Measurements from ENCODE around the gene GNG12. TPM values are rescaled to one million over a fixed set of nuclear protein-coding genes. Genes with fewer than 3 reads are reported as not detected.

Gene GNG12
- total RNA-seq, result 10 to 100 TPM; 41.9 to 58.2 (median 46.7) TPM
- polyA plus RNA-seq, result 100 to 1,000 TPM in 1 of 3 donors, 10 to 100 TPM in 2; 46.1 to 116 (median 93.1) TPM

DNA sequence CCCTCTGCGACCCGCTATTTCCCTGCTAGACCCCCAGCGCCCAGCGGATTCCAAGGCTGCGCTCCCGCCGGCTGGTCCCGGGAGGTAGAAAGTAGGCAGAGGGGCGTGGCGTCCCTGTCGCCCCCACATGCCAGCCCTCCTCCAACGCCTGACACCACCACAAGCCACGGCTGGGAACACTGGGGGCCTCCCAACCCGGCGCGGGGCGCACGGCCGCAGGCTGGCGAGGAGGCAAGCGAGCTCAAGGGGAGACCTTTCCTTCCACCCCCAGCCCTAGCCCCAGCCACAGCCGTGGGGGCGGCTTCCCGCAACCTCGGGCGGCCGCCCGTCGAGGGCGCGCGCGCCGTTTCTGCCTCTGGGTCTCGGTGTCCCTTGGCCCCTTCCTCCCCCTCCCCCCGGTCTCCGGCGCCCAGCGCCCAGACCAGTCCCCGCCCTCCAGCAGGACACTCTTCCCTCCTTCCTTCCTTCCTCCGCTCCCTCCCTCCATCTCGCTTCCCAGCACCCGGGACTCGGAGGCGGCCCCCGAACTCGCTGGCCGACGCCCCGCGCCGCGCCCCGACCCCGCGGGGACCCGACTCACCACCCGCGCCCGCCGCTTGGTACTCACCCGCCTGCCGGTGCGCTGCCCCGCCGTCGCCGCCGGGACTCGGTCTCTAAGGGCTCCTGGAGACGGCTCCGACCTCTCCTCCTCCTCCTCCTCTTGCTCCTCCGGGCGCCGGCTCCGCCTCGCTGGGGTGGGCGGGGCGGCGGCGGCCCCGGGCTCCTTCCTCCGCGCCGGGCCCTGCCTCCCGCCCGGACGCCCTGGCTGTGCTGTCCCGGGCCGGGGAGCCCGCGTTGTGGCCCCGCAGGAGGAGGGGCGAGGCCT, at the start of gene GNG12:
Gene GNG12, minus strand, starts transcription at position 731 of the 865 bp plus-strand sequence. CDS start 125,781 bp downstream, outside the sequence.
- H3K36me3 ChIP-seq, result no peaks in the 10 kb centered on the region
- intact Hi-C loops (cut with DNase I), result loop anchor here (2.0 to 10.0 kb wide), 5 partner anchors 66 to 509 kb away; partner anchors contain the start of gene WLS
- TF ChIP-seq POLR2AphosphoS5 (IDR thresholded peaks at IDR 0.05), result peak; percentile 27 to 60 (median 36)
- TF ChIP-seq, protein P1, sequence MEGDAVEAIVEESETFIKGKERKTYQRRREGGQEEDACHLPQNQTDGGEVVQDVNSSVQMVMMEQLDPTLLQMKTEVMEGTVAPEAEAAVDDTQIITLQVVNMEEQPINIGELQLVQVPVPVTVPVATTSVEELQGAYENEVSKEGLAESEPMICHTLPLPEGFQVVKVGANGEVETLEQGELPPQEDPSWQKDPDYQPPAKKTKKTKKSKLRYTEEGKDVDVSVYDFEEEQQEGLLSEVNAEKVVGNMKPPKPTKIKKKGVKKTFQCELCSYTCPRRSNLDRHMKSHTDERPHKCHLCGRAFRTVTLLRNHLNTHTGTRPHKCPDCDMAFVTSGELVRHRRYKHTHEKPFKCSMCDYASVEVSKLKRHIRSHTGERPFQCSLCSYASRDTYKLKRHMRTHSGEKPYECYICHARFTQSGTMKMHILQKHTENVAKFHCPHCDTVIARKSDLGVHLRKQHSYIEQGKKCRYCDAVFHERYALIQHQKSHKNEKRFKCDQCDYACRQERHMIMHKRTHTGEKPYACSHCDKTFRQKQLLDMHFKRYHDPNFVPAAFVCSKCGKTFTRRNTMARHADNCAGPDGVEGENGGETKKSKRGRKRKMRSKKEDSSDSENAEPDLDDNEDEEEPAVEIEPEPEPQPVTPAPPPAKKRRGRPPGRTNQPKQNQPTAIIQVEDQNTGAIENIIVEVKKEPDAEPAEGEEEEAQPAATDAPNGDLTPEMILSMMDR (IDR thresholded peaks at IDR 0.05), result no peak
- DNase-seq, result peak; percentile 89
- H3K4me3 ChIP-seq, result peak within 1 kb of the TSS; percentile 67 to 78 (median 72)
- WGBS, 2 donors, result 1% methylated on average over 94 of the region's 94 CpGs
- H3K9me3 ChIP-seq, result no peaks in the 10 kb centered on the region
- no peaks in the 10 kb centered on the region for H3K27me3 ChIP-seq
- H3K27ac ChIP-seq, result peak within 1 kb of the TSS; percentile 81 to 92 (median 84)
- H3K4me1 ChIP-seq, result peaks cover 0 to 32% (median 18%) of the 10 kb centered on the region in 4 donors

GRCh38 chr1:67882196-67882958, 49.1 kb upstream of the GNG12 start:
- H3K27me3 ChIP-seq, result no peaks in the 10 kb centered on the region
- no peaks in the 10 kb centered on the region for H3K36me3 ChIP-seq
- H3K27ac ChIP-seq, result no peak overlapping the region
- TF ChIP-seq POLR2AphosphoS5 (IDR thresholded peaks at IDR 0.05) (no peak), POLR2A (IDR thresholded peaks at IDR 0.05) (no peak), EP300 (IDR thresholded peaks at IDR 0.05) (no peak)
- TF ChIP-seq, protein P1 (IDR thresholded peaks at IDR 0.05), result no peak
- H3K9me3 ChIP-seq, result no peaks in the 10 kb centered on the region
- intact Hi-C loops (cut with DNase I), result no loop called here
- no peak for DNase-seq
- peaks cover 0 to 6% (median 0%) of the 10 kb centered on the region in 4 donors for H3K4me1 ChIP-seq
- H3K4me3 ChIP-seq, result no peak overlapping the region

DNA sequence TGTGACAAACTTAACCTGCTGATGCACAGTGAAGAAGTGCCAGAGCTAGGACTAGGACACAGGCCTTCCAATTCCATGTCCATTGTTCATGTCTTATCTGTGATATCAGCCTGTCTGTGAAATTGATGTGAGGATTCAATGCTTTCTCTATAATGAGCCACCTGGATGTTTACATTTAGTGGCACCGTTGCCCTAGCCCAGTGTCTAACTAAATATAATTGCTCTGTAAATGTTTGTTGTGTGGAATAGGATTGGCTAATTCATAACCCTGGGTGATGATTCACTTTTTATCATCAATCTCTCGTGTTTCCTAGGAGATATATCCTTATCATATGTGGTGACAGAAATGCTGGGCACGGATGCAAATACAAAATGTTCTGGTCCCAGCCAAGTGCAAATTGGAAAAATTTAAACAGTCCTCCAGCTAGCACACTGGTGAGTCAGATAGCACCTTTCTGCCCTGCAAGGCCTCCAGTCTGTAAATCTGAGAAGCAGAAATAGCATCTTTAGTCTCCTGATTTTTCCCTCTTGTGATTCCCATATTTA, 46.9 kb upstream of the GNG12 start:
- Histone ChIP-seq H3K4me3 (no peak overlapping the region), H3K27ac (no peak overlapping the region), H3K36me3 (no peaks in the 10 kb centered on the region), H3K4me1 (no peaks in the 10 kb centered on the region), H3K27me3 (no peaks in the 10 kb centered on the region), H3K9me3 (no peaks in the 10 kb centered on the region)
- no peak for DNase-seq
- WGBS, 2 donors, result 12 to 55% methylated on average over 3 of the region's 3 CpGs
- TF ChIP-seq, protein P1 (IDR thresholded peaks at IDR 0.05), result no peak
- TF ChIP-seq EP300 (IDR thresholded peaks at IDR 0.05) (no peak), POLR2AphosphoS5 (IDR thresholded peaks at IDR 0.05) (no peak), POLR2A (IDR thresholded peaks at IDR 0.05) (no peak)
- intact Hi-C loops (cut with DNase I), result no loop called here

DNA sequence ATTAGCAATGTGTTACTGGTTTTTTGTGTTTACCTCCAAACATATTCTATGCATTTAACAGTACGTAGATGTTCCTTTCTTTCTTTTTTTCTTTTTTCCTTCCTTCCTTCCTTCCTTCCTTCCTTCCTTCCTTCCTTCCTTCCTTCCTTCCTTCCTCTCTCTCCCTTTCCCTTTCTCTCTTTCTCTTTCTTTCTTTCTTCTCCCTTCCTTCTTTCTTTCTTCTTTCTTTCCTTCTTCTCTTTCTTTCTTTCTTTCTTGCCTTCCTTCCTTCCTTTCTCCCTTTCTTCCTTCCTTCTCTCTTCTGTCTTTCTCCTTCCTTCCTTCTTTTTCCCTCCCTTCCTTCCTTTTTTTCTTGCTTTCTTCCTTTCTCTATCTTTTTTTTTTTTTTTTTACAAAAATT, 46.2 kb upstream of the GNG12 start:
- no peak for TF ChIP-seq POLR2AphosphoS5 (IDR thresholded peaks at IDR 0.05)
- no peak for TF ChIP-seq EP300 (IDR thresholded peaks at IDR 0.05)
- TF ChIP-seq POLR2A (IDR thresholded peaks at IDR 0.05), result no peak
- TF ChIP-seq, protein P1 (IDR thresholded peaks at IDR 0.05), result no peak
- intact Hi-C loops (cut with DNase I), result no loop called here
- no peak overlapping the region for H3K27ac ChIP-seq

More for the DNA sequence above, 46.2 kb upstream of the GNG12 start:
- H3K27me3 ChIP-seq, result no peaks in the 10 kb centered on the region
- no peak overlapping the region for H3K4me3 ChIP-seq
- no peaks in the 10 kb centered on the region for H3K4me1 ChIP-seq
- no peaks in the 10 kb centered on the region for H3K36me3 ChIP-seq
- 83 to 98% methylated on average over 1 of the region's 1 CpG for WGBS, 2 donors
- no peak for DNase-seq
- H3K9me3 ChIP-seq, result no peaks in the 10 kb centered on the region
